ENCODE results near the gene COL1A1.

The COL1A1 gene

DNA sequence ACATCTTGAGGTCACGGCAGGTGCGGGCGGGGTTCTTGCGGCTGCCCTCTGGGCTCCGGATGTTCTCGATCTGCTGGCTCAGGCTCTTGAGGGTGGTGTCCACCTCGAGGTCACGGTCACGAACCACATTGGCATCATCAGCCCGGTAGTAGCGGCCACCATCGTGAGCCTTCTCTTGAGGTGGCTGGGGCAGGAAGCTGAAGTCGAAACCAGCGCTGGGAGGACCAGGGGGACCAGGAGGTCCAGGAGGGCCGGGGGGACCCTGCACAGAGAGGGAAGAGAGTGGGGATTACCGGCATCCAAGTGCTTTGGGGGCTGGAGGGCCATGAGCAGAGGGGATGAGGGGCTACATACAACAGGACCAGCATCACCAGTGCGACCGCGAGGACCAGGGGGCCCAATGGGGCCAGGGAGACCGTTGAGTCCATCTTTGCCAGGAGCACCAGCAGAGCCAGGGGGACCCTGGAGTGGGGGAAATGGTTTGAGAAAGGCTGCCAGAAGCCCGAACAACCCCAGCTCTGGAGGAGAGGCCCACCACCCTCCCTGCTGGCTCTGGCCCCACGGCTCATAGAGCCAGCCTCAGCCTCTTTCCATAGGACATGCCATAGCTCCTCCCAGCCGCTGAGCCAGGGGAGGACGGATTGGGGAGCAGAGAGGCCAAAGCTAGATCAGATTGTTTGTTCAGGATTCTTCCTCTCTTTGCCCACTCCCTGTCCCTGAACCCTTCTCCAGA is 14.6 kb downstream of the COL1A1 start:
- no peak for DNase-seq

DNA sequence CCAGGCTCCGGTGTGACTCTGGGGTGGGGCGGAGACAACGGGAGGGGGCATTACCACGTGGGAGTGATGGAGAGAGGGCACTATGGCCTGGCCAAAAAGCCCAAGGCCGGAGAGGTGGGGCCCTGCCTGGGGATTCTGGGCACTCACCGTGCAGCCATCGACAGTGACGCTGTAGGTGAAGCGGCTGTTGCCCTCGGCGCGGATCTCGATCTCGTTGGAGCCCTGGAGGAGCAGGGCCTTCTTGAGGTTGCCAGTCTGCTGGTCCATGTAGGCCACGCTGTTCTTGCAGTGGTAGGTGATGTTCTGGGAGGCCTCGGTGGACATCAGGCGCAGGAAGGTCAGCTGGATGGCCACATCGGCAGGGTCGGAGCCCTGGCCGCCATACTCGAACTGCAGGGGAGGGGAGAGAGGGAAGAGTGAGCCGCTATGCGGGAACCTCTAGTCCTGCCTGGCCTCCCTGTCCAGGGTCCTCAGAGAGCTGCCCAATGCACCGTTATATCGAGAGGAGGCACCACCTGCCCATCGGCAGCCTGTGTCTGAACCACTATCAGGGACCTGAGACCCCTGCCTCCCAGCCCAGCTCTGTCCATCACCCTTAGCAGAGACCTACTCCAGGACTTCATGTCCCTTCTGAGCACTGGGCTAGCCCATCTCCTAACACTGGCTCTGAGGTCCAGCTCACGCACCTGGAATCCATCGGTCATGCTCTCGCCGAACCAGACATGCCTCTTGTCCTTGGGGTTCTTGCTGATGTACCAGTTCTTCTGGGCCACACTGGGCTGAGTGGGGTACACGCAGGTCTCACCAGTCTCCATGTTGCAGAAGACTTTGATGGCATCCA is 15.6 kb downstream of the COL1A1 start:
- no peak for DNase-seq

- DNase-seq = no peak
These were observed 16.6 kb downstream of the COL1A1 start for GRCh38 chr17:50184611-50185398.

DNA sequence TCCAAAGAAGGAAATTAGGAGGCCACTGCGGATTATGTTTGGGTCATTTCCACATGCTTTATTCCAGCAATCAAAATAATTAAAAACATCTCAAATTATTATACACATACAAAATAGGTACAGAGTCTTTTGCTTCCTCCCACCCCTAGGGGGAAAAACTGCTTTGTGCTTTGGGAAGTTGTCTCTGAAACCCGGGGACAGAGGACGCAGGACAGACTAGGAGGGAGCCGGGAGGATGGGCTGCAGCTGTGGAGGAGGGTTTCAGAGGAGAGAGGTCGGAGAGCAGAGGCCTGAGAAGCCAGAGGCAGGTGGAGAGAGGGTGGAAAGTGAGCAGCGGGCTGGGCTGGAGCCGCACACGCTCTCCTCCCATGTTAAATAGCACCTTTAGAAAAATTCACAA is 17.4 kb downstream of the COL1A1 start:
- DNase-seq = no peak

DNA sequence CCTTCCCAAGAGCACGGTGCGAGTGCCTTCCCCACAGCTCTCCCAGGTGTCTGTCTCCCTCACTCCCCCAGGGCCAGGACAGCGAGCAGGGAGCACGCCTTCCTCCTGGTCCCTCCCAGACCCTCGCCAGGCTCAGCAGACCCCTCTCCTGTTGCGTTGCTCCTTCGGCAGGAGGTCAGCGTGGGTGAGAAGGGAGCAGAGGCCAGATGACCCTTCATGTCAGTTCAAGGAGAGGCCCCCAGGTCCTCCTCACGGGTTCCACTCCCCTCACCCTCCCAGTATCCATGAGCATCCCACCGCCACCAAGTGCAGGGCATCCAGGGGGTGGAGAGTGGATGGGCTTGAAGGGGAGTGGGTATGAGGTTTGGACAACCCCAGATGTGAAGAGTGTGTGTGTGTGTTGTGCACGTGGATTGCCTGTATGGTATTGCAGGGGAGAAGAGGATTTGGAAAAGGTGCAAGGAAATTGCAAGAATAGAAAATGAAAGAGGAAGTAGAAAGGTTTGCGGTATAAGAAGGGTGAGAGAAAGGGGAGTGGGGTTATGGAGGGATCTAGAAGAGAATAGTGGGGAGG is 17.9 kb downstream of the COL1A1 start:
- DNase-seq = no peak

GRCh38 chr17:50182783-50183420 is 18.5 kb downstream of the COL1A1 start:
- no peak for DNase-seq

GRCh38 chr17:50181591-50182560 is 19.6 kb downstream of the COL1A1 start:
- DNase-seq = no peak

DNA sequence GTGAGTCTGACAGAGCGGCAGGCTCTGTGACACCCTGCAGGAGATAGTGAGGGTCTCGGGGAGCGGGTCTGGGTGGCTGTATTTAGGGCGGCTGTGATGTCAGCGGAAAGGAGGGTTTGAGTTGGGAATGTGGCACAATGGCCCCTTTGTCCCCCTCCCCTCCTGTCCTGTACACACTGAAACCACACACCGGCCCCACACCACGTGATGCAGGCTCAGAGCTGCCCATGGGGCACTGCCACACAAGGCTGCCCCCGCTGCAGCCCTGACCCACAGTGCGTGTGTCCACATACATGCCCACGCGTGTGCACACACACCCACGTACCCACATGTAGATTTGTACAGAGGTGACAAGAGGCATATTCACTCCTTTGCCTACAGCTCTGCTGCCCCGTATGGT is 20.3 kb downstream of the COL1A1 start:
- DNase-seq = no peak

DNA sequence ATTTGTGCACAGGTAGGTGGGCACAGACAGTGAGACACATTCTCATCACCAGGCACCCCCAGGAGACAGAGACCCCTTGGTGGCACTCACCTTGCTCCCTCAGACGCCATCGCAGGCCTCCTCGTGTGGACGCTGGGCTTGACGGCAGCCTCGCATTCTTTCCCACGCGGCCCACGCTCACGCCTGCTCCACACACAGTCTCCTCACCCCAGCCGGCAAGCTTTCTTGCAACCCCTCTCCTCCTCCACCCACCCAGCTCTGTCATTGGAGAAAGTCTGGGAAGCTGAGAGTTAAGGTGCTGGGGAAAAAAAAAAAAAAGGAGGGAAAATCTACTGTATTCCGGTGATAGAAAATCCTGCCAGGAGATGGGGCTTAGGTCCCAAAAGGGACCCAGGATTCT is 20.8 kb downstream of the COL1A1 start:
- no peak for DNase-seq

DNA sequence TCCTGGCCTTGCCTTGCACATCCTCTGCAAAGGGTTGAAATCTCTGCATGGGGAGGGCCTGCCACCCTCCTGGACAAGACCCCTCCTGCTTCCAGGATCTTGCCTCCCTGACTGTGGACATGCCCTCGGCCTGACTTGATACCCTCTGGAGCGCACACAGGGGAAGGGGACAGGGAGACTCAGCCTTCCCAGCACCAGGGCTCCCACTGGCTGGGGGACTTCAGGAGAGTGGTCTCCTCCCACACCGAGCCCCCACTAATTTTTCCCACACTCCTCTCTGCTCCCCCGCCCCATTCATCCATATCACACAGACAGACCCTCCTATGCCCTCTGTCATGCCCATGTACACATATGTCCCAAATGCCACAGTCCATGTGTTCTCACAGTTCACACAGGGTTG is 21.3 kb downstream of the COL1A1 start:
- no peak for DNase-seq

- peak; percentile 96 for DNase-seq
These were observed 23.2 kb downstream of the COL1A1 start for GRCh38 chr17:50177983-50178834.

DNA sequence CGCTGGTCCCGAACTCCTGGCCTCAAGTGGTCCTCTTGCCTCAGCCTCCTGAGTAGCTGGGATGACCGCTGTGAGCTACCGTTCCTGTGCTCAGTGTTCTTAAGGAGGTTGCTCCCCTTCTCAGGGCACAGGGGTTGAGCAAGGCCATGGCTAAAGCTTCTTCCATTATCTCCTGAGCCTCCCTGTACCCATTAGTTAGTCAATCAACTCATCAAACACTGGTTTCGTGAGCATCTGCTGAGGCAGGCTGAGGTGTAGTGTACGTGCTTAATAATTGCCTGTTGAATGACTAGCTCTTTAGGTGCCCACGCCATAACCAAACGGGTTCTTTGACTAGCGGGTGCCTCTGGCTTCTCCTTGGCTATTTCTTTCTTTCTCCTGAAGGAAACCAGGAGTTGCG is 24.0 kb downstream of the COL1A1 start:
- DNase-seq = no peak

GRCh38 chr17:50176559-50177357 is 24.7 kb downstream of the COL1A1 start:
- no peak for DNase-seq

GRCh38 chr17:50175035-50175807 is 26.2 kb downstream of the COL1A1 start:
- no peak for DNase-seq

GRCh38 chr17:50174444-50174843 is 27.0 kb downstream of the COL1A1 start:
- DNase-seq = no peak

- DNase-seq = peak; percentile 45
These were observed 28.0 kb downstream of the COL1A1 start for GRCh38 chr17:50173335-50173941.

DNA sequence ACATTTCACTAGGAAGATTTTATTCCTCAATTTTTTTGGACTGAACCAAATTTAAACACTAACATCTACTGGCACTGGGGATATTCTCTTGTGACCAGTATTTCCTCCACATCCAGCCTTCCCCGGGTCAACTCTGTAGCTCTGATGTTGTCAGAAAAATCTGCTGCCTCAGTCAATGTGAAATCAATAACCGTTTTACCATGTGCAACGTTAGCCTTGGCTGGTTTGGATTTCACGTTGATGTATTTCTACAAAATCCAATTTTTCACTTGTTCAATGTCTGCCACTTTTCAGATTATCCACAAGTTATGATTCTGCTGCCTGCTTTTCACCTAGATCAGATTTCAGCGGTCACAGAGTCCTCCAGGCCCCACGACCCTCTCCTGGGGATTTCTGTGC is 28.5 kb downstream of the COL1A1 start:
- DNase-seq = no peak

- DNase-seq = no peak
These were observed 29.3 kb downstream of the COL1A1 start for GRCh38 chr17:50172130-50172529.

All from T1000 (cell line).